ENCODE measurements around the gene MACROD2. TPM values are rescaled to one million over a fixed set of nuclear protein-coding genes. Genes with fewer than 3 reads are reported as not detected.

Gene MACROD2
- total RNA-seq, 4 donors from 2014 or later, result 8.7 to 17.8 (median 10.8) TPM

DNA sequence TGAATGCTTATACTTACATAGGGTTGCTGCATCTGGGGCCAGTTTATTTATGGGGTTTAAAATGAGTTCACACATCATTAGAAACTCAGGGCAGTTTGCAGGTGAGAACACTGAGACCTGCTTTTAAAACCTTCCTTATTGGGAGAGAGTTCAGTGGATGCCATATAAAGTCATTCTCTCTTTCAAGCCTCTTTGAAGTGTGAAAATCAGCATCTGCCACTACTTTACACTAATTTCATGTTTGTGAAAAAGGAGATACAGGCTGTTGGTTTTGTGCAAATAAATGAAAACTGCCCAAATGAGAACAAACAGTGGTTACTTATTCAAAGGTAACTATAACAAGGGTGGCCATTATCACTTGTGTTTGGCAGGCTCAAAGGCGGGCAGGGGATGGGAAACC, 2047.4 kb downstream of the MACROD2 start:
- H3K9me3 ChIP-seq, result no peaks in the 10 kb centered on the region
- H3K4me3 ChIP-seq (replicated peaks in 1 of 3), result no peak overlapping the region
- H3K4me1 ChIP-seq, result no peaks in the 10 kb centered on the region
- no peaks in the 10 kb centered on the region for H3K27me3 ChIP-seq
- no peak for TF ChIP-seq POLR2A (IDR thresholded peaks at IDR 0.05)
- TF ChIP-seq, protein P1, sequence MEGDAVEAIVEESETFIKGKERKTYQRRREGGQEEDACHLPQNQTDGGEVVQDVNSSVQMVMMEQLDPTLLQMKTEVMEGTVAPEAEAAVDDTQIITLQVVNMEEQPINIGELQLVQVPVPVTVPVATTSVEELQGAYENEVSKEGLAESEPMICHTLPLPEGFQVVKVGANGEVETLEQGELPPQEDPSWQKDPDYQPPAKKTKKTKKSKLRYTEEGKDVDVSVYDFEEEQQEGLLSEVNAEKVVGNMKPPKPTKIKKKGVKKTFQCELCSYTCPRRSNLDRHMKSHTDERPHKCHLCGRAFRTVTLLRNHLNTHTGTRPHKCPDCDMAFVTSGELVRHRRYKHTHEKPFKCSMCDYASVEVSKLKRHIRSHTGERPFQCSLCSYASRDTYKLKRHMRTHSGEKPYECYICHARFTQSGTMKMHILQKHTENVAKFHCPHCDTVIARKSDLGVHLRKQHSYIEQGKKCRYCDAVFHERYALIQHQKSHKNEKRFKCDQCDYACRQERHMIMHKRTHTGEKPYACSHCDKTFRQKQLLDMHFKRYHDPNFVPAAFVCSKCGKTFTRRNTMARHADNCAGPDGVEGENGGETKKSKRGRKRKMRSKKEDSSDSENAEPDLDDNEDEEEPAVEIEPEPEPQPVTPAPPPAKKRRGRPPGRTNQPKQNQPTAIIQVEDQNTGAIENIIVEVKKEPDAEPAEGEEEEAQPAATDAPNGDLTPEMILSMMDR (IDR thresholded peaks at IDR 0.05), result no peak
- intact Hi-C loops (cut with DNase I), result no loop called here
- no peak overlapping the region for H3K27ac ChIP-seq
- DNase-seq, result no peak
- H3K36me3 ChIP-seq, result no peaks in the 10 kb centered on the region
- WGBS, 2 donors, result 93 to 97% methylated on average over 1 of the region's 1 CpG

DNA sequence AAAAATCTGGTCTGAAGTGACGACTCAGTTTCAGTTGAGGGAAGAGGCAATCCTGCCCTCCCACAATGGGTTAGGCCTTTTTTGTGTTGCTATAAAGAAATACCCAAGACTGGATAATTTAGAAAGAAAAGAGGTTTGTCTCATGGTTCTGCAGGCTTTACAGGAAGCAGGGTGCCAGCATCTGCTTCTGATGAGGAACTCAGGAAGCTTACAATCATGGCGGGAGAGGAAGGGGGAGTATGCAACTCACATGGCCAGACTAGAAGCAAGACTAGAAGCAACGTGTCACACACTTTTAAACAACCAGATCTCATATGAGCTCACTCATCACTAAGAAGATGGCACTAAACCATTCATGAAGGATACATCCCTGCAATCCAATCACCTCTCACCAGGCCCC, 2048.6 kb downstream of the MACROD2 start:
- H3K27me3 ChIP-seq, result no peaks in the 10 kb centered on the region
- intact Hi-C loops (cut with DNase I), result no loop called here

DNA sequence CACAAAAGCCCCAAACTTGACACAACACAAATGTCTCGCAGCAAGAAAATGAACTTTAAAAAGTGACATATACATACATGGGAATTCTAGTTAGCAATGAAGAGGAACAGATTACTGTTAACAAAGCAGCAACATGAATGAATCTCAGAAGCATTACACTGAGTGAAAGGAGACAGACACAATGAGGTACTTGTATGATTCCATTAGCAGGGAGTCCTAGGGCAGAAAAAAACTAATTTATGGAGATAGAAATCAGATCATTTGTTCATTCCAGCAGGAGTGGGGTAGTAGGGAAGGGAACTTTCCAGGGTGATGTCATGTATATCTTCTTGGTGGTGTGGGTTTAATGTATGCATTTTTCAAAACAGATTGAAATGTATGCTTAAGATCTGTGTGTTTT, 2053.6 kb downstream of the MACROD2 start:
- no peak for TF ChIP-seq POLR2A (IDR thresholded peaks at IDR 0.05)
- TF ChIP-seq, protein P1 (IDR thresholded peaks at IDR 0.05), result no peak
- H3K27ac ChIP-seq, result no peak overlapping the region
- DNase-seq, result no peak
- H3K4me1 ChIP-seq, result no peaks in the 10 kb centered on the region
- WGBS, 2 donors, result 95% methylated on average over 1 of the region's 1 CpG
- H3K4me3 ChIP-seq (replicated peaks in 1 of 3), result no peak overlapping the region
- no peaks in the 10 kb centered on the region for H3K9me3 ChIP-seq
- intact Hi-C loops (cut with DNase I), result no loop called here
- no peaks in the 10 kb centered on the region for H3K36me3 ChIP-seq
- no peaks in the 10 kb centered on the region for H3K27me3 ChIP-seq

More for the DNA sequence above, 2048.6 kb downstream of the MACROD2 start:
- TF ChIP-seq, protein P1 (IDR thresholded peaks at IDR 0.05), result no peak
- TF ChIP-seq POLR2A (IDR thresholded peaks at IDR 0.05), result no peak
- Histone ChIP-seq H3K4me1 (no peaks in the 10 kb centered on the region), H3K4me3 (replicated peaks in 1 of 3) (no peak overlapping the region), H3K27ac (no peak overlapping the region), H3K36me3 (no peaks in the 10 kb centered on the region), H3K9me3 (no peaks in the 10 kb centered on the region)
- no peak for DNase-seq
- WGBS, 2 donors, result 69 to 86% methylated on average over 3 of the region's 3 CpGs

DNA sequence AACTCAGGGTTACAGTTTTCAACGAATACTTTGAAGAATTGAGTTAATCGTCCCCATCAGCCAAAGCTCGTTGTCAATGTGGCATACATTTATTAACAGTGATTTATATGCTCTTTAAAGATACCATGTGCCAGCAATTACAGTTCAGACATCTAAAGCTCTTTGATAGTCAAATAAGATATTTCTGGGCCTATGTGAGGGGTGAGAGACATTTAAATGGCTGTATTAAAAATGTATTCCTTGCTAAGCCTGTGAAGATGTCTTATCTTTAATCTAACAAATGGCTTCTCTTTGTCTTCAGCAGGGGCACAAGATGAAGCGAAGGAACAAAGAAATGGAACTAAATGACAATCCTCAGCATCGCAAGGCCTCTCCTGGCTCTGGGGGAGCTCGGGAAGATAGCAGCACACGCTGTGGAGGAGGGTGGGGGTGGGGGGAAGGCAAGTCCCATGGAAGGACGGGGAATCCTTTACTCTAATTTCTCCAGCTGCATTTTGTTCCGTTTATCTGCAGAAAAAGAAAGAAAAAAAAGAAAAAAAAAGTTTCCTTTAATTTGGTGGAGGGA, 2054.3 kb downstream of the MACROD2 start:
- H3K27ac ChIP-seq, result no peak overlapping the region
- H3K36me3 ChIP-seq, result no peaks in the 10 kb centered on the region
- TF ChIP-seq, protein P1 (IDR thresholded peaks at IDR 0.05), result no peak
- TF ChIP-seq POLR2A (IDR thresholded peaks at IDR 0.05), result no peak
- no peak for DNase-seq
- WGBS, 2 donors, result 75 to 80% methylated on average over 9 of the region's 9 CpGs
- H3K27me3 ChIP-seq, result no peaks in the 10 kb centered on the region
- no peaks in the 10 kb centered on the region for H3K4me1 ChIP-seq
- no peaks in the 10 kb centered on the region for H3K9me3 ChIP-seq
- no peak overlapping the region for H3K4me3 ChIP-seq (replicated peaks in 1 of 3)
- intact Hi-C loops (cut with DNase I), result no loop called here

DNA sequence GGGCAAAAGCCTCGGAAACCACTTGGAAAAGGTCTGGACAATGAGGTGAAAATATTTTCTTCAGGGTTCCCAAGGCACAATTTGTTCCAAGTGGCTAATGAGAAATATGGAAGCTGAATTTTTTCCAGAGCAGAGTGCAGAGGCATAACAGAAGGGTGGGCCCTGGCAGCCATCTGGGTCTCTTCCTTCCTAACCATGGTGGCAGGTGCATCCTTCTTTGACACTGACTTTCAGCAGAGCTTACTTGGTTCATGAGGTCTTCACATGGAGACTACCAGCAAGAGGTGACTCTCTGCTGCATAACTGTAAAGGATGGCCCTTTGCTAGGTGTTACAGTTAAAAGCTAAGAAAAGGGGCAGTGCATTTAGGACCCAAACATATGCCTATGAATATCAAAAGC, 2055.1 kb downstream of the MACROD2 start:
- H3K36me3 ChIP-seq, result no peaks in the 10 kb centered on the region
- no peak for DNase-seq
- H3K9me3 ChIP-seq, result no peaks in the 10 kb centered on the region
- H3K4me3 ChIP-seq (replicated peaks in 1 of 3), result no peak overlapping the region
- 96% methylated on average over 1 of the region's 1 CpG for WGBS, 2 donors
- H3K4me1 ChIP-seq, result no peaks in the 10 kb centered on the region
- H3K27me3 ChIP-seq, result no peaks in the 10 kb centered on the region
- H3K27ac ChIP-seq, result no peak overlapping the region
- TF ChIP-seq, protein P1 (IDR thresholded peaks at IDR 0.05), result no peak
- no peak for TF ChIP-seq POLR2A (IDR thresholded peaks at IDR 0.05)
- intact Hi-C loops (cut with DNase I), result no loop called here
